ENCODE measurements around the gene ZNF749. TPM values are rescaled to one million over a fixed set of nuclear protein-coding genes. Genes with fewer than 3 reads are reported as not detected.

The ZNF749 gene
- total and polyA plus RNA-seq, 12 donors, result 2.3 to 26.3 (median 11.1) TPM

DNA sequence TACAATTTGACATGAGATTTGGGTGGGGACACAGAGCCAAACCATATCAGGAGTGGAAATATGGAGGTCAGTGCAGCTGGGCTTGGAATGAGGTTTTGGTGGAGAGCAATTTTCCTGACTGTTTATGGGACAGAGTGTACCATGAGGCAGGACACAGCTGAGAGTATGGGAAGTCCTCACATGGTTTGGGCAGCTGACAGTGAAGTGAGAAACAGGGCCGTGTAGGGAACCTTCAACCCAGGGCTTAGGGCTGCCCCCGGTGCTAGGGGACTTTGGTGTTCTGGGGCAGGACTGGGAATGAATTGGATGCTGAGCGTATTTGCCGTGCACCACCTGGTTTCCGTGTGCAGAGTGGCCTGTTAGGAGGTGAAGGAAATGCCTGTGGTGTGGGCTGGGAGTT is 39.4 kb upstream of the ZNF749 start:
- TF ChIP-seq POLR2A (IDR thresholded peaks at IDR 0.05), result no peak
- TF ChIP-seq CTCF (IDR thresholded peaks at IDR 0.05), result no peak
- 86 to 98% (median 92%) methylated on average over 5 of the region's 5 CpGs for WGBS, 4 donors
- Histone ChIP-seq H3K4me1 (replicated peaks in 1 of 2) (peaks cover 5 to 8% of the 10 kb centered on the region in 2 donors), H3K9me3 (replicated peaks in 1 of 3) (peaks cover 0 to 4% (median 0%) of the 10 kb centered on the region in 3 donors), H3K27ac (no peak overlapping the region), H3K36me3 (replicated peaks in 1 of 2) (peaks cover 0 to 38% of the 10 kb centered on the region in 2 donors), H3K27me3 (no peaks in the 10 kb centered on the region), H3K4me3 (no peak overlapping the region)
- intact Hi-C loops (cut with DNase I), result no loop called here
- DNase-seq, result no peak

DNA sequence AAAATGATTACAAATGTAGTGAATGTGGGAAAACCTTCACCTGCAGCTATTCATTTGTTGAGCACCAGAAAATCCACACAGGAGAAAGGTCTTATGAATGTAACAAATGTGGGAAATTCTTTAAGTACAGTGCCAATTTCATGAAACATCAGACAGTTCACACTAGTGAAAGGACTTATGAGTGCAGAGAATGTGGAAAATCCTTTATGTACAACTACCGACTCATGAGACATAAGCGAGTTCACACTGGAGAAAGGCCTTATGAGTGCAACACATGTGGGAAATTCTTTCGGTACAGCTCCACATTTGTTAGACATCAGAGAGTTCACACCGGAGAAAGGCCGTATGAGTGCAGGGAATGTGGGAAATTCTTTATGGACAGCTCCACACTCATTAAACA is 36.3 kb upstream of the ZNF749 start:
- Histone ChIP-seq H3K27ac (no peak overlapping the region), H3K4me3 (no peak overlapping the region), H3K4me1 (replicated peaks in 1 of 2) (no peaks in the 10 kb centered on the region), H3K36me3 (replicated peaks in 1 of 2) (peaks cover 0 to 37% of the 10 kb centered on the region in 2 donors), H3K27me3 (no peaks in the 10 kb centered on the region), H3K9me3 (replicated peaks in 1 of 3) (peaks cover 0 to 4% (median 0%) of the 10 kb centered on the region in 3 donors)
- intact Hi-C loops (cut with DNase I), result no loop called here
- DNase-seq, result no peak
- no peak for TF ChIP-seq CTCF (IDR thresholded peaks at IDR 0.05)
- no peak for TF ChIP-seq POLR2A (IDR thresholded peaks at IDR 0.05)
- 95 to 98% (median 97%) methylated on average over 5 of the region's 5 CpGs for WGBS, 4 donors

DNA sequence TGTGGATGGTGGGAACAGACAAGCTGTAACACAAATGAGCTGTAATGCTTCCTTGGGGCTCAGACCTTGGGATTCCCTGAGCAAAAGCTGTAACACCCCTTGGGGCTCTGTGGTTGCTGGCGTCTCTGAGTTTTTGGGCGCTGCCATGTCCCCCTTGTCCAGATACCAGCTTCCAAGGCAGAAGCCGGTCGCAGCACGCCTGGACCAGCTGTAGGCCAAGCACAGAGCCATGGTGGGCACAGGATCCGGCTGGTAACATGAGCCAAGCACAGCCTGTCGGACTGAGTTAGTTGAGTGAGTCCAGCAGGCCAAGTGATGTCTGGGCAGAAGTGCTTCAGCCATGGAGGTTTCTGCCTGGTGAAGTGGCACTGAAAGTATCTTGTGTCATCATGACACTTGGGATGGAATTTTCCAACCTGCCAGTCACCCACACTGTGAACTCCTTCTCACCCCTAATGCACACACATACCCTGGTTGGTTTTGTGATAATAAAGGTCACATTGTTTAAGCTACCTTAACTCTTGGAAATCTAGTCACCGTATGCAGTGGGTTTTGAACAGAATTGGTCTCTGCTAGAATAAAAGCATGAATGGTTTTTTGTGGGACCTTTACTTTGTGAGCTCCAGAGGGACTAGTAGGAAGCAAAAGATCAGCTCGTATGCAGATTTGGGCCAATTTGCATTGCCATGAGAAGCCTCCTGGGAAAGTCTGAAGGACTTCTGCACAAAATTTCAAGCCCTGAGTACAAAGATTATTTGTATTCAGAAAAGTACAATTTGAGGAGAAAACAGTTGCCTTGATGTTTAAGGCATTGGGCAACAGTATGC is 31.2 kb upstream of the ZNF749 start:
- Histone ChIP-seq H3K27me3 (no peaks in the 10 kb centered on the region), H3K4me3 (no peak overlapping the region), H3K36me3 (replicated peaks in 1 of 2) (peaks cover 0 to 8% of the 10 kb centered on the region in 2 donors), H3K4me1 (replicated peaks in 1 of 2) (no peaks in the 10 kb centered on the region), H3K27ac (no peak overlapping the region), H3K9me3 (replicated peaks in 1 of 3) (peaks cover 0 to under 1% (median 0%) of the 10 kb centered on the region in 3 donors)
- 86 to 98% (median 95%) methylated on average over 2 to 9 of the region's 9 CpGs for WGBS, 4 donors
- intact Hi-C loops (cut with DNase I), result no loop called here
- no peak for DNase-seq
- TF ChIP-seq POLR2A (IDR thresholded peaks at IDR 0.05) (no peak), CTCF (IDR thresholded peaks at IDR 0.05) (no peak)

DNA sequence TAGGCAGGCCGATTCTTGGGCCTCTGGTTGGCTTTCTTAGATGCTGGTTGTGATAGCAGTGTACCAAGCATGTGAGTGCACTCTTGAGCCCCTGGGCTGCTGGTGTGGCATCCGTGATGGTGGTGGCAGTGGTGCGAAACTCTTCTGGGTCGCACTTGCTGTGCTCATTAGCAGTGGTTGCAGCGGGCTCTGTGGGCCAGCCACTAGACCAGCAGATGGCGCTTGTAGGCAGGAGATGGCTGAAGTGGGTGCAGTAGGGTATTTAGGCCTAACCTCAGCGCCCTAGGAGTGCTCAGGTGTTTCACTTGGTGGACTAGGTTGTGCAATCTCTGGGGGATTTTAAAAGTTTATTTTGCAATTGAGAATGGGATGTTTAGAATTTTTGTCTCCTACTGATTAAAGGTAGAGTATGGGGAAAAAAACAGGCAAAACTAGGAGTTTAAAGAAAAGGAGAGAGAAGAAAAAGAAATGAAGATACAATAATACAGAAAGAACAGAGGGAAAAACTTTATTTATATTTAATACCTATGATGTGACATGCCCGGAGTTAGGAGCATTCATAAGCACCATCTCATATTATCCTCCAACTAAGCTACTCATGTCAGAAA is 28.5 kb upstream of the ZNF749 start:
- peaks cover 0 to 9% of the 10 kb centered on the region in 2 donors for H3K4me1 ChIP-seq (replicated peaks in 1 of 2)
- no peak for TF ChIP-seq POLR2A (IDR thresholded peaks at IDR 0.05)
- TF ChIP-seq CTCF (IDR thresholded peaks at IDR 0.05), result peak; percentile 42 to 62 (median 53)
- H3K4me3 ChIP-seq, result no peak overlapping the region
- intact Hi-C loops (cut with DNase I), result no loop called here
- H3K27ac ChIP-seq, result no peak overlapping the region
- H3K36me3 ChIP-seq (replicated peaks in 1 of 2), result no peaks in the 10 kb centered on the region
- H3K9me3 ChIP-seq (replicated peaks in 1 of 3), result no peaks in the 10 kb centered on the region
- peak; percentile 46 to 82 (median 61) for DNase-seq
- H3K27me3 ChIP-seq, result no peaks in the 10 kb centered on the region
- 14 to 25% (median 20%) methylated on average over 2 to 8 of the region's 8 CpGs for WGBS, 4 donors

Measured in adrenal gland (tissue), 12 donors.